GM12878 (cell line): ENCODE results near the gene REXO2. TPM values are rescaled to one million over a fixed set of nuclear protein-coding genes. Genes with fewer than 3 reads are reported as not detected.

ENCODE experiments used
- ATAC-seq: fragments of 200-7000 bp; cut with Tn5 transposase; 3 replicates; pipeline ENCODE4 v1.9.1; 2020; ENCODE audit warnings: mild to moderate bottlenecking, moderate library complexity
- Bru-seq: library from RNA; stranded (reverse); fragments of 400-500 nt; gene quantifications from one replicate; lab custom pipeline; 2021; lab: Mats Ljungman, UMichigan
- BruChase-seq, 2 experiments: library from RNA; stranded (reverse); fragments of 400-500 nt; gene quantifications; one replicate each; lab custom pipeline; 2021; lab: Mats Ljungman, UMichigan
- BruUV-seq: library from RNA; stranded (reverse); fragments of 400-500 nt; replicated peaks from 2 replicates; lab custom pipeline; 2021; lab: Mats Ljungman, UMichigan
- CTCF ChIA-PET: fragments of 300-600 bp; sonication (Branson Sonifier 250); formaldehyde crosslinking; extraction: SDS; loops from one replicate; lab custom pipeline; 2021; ENCODE audit warnings: inconsistent platforms; lab: Yijun Ruan, JAX
- POLR2A ChIA-PET: fragments of 350-600 bp; formaldehyde crosslinking; extraction: SDS; loops from one replicate; lab custom pipeline; 2021; ENCODE audit warnings: inconsistent platforms; lab: Charles Lee
- RAD21 ChIA-PET: fragments of 300-600 bp; sonication (Branson Sonifier 250); formaldehyde crosslinking; loops from one replicate; lab custom pipeline; 2023; ENCODE audit warnings: antibody characterized with exemption; ENCODE audit not compliant: unreplicated experiment; lab: Charles Lee
- SMC1A ChIA-PET: fragments of 300-600 bp; sonication (Branson Sonifier 250); formaldehyde crosslinking; loops from one replicate; lab custom pipeline; 2023; ENCODE audit not compliant: unreplicated experiment, uncharacterized antibody; lab: Charles Lee
- DNase-seq: peaks from one replicate; pipeline ENCODE4 v3.0.0-alpha.2; 2011; ENCODE audit warnings: low read depth, low spot score
- FAIRE-seq: peaks from 3 replicates; lab custom pipeline; 2011; peaks lifted over from hg19 to GRCh38; lab: Jason Lieb, UNC
- H2AFZ ChIP-seq: 2 replicates; pipeline ENCODE4 v1.6.0; 2011; ENCODE audit warnings: low read depth, low read length, control low read depth; ENCODE audit not compliant: control insufficient read depth
- H3K27ac ChIP-seq: 2 replicates; pipeline ENCODE4 v1.5.1; 2011; ENCODE audit warnings: control low read depth; ENCODE audit not compliant: control insufficient read depth, insufficient read depth
- H3K27me3 ChIP-seq, 2 experiments: replicated peaks in 1 of 2; 2 replicates each; pipeline versions ENCODE4 v1.6.0 to v1.6.1; 2011; ENCODE audit warnings: low read length in 1 of 2; ENCODE audit not compliant: control insufficient read depth in 2 of 2, insufficient read depth in 2 of 2
- H3K36me3 ChIP-seq, 2 experiments: 2 replicates each; pipeline ENCODE4 v1.5.1; 2011; ENCODE audit warnings: low read length in 1 of 2; ENCODE audit not compliant: control insufficient read depth in 2 of 2, insufficient read depth in 2 of 2
- H3K4me1 ChIP-seq: 2 replicates; pipeline ENCODE4 v1.6.1; 2011; ENCODE audit warnings: mild to moderate bottlenecking, low read length, moderate library complexity, mixed read lengths; ENCODE audit not compliant: control insufficient read depth, insufficient read depth
- H3K4me2 ChIP-seq: 2 replicates; pipeline ENCODE4 v1.6.0; 2011; ENCODE audit warnings: control low read depth; ENCODE audit not compliant: control insufficient read depth, insufficient read depth
- H3K4me3 ChIP-seq: fragments of 200-600 bp; sonication (generic); 2 replicates; pipeline ENCODE4 v1.5.1; 2016
- H3K79me2 ChIP-seq: 2 replicates; pipeline ENCODE4 v1.6.0; 2011; ENCODE audit warnings: low read length; ENCODE audit not compliant: control insufficient read depth, insufficient read depth
- H3K9ac ChIP-seq: 2 replicates; pipeline ENCODE4 v1.8.0; 2011; ENCODE audit warnings: low read length, control low read depth, mixed read lengths; ENCODE audit not compliant: control insufficient read depth, insufficient read depth
- H3K9me3 ChIP-seq: replicated peaks from 3 replicates; pipeline ENCODE4 v1.5.1; 2011; ENCODE audit warnings: mild to moderate bottlenecking, low read length; ENCODE audit not compliant: control insufficient read depth, insufficient read depth
- H4K20me1 ChIP-seq: 2 replicates; pipeline ENCODE4 v1.6.0; 2011; ENCODE audit not compliant: control insufficient read depth, insufficient read depth
- FOS ChIP-seq: IDR thresholded peaks from 3 replicates; pipeline ENCODE4 v1.6.1; 2011; ENCODE audit warnings: borderline replicate concordance; ENCODE audit not compliant: insufficient read length; ENCODE audit errors: extremely low read depth
- NFXL1 ChIP-seq: fragments of 450-650 bp; IDR thresholded peaks from 2 replicates; pipeline ENCODE4 v1.6.1; 2017; ENCODE audit warnings: antibody characterized with exemption, mild to moderate bottlenecking, borderline replicate concordance
- STAT3 ChIP-seq: IDR thresholded peaks from 2 replicates; pipeline ENCODE4 v1.6.1; 2011; ENCODE audit warnings: low read depth, low read length, improper control_type of control experiment
- TCF12 ChIP-seq: IDR thresholded peaks from 2 replicates; pipeline ENCODE4 v1.6.1; 2011; ENCODE audit warnings: low read depth, mild to moderate bottlenecking, low read length
- ZNF207 ChIP-seq: fragments of 450-650 bp; IDR thresholded peaks from 2 replicates; pipeline ENCODE4 v1.6.1; 2014; ENCODE audit warnings: antibody characterized with exemption, mild to moderate bottlenecking, borderline replicate concordance
- ZNF217 ChIP-seq: fragments of 450-650 bp; IDR thresholded peaks from 2 replicates; pipeline ENCODE4 v1.6.1; 2017; ENCODE audit warnings: antibody characterized with exemption, mild to moderate bottlenecking
- WGBS: methylation state at CpG from one replicate; pipeline ENCODE4 v1.1.6; 2016; ENCODE audit warnings: low lambda C conversion rate; ENCODE audit not compliant: insufficient replicate concordance, insufficient coverage; ENCODE audit errors: missing lambda C conversion rate; 5-methylcytosine and 5-hydroxymethylcytosine counted together
- in situ Hi-C: fragments of 300-500 bp; cut with MboI; formaldehyde crosslinking; loops from 9 replicates; pipeline ENCODE4 v1.14.3; 2018; ENCODE audit warnings: mixed read lengths
- intact Hi-C: fragments of 100-400 bp; cut with micrococcal nuclease; formaldehyde crosslinking; loops from one replicate; pipeline ENCODE4 v1.14.2; 2022; ENCODE audit not compliant: unreplicated experiment
- long read RNA-seq, 2 experiments: library from polyadenylated mRNA; unstranded; transcript quantifications; one replicate each; pipeline ENCODE4 v2.0.0, GENCODE V29; 2019 to 2020
- polyA minus RNA-seq, 3 experiments: library from RNA; depleted of rRNA, polyadenylated mRNA; stranded (reverse); fragments of >200 nt; gene quantifications; 2 replicates each; pipeline ENCODE4 v1.2.3, GENCODE V29; 2011
- polyA plus RNA-seq, 11 experiments: library from polyadenylated mRNA; depleted of rRNA in 4 of 11; unstranded in 6 of 11; stranded (reverse) in 5 of 11; fragments of >200 nt; fragmentation: Nextera tagmentation in 4 of 11; fragmentation: Illumina TruSeq in 1 of 11; extraction: Ambion mirVana in 4 of 11; extraction: Trizol in 1 of 11; gene quantifications; 1 replicate in 1 of 11; 2 replicates in 10 of 11; pipeline versions ENCODE4 v1.2.1 to v1.2.3, GENCODE V29; 2011 to 2016; ENCODE audit warnings: inconsistent platforms in 2 of 11, missing spikeins in 2 of 11, low read depth in 1 of 11
- total RNA-seq, 4 experiments: library from RNA; depleted of rRNA in 3 of 4; stranded (reverse); fragments of >200 nt in 3 of 4; fragmentation: Illumina TruSeq in 1 of 4; extraction: Trizol in 1 of 4; gene quantifications; 2 replicates each; pipeline versions ENCODE4 v1.2.1 to v1.2.3, GENCODE V29; 2013 to 2021
- TF ChIP-seq, protein P1 (sequence below): IDR thresholded peaks from 2 replicates; pipeline ENCODE4 v1.6.1; 2012; ENCODE audit warnings: improper control_type of control experiment, low read depth, low read length; ENCODE audit not compliant: insufficient replicate concordance
- TF ChIP-seq, protein P2 (sequence below): IDR thresholded peaks from 2 replicates; pipeline ENCODE4 v1.6.1; 2011; ENCODE audit warnings: borderline replicate concordance, low read depth, mild to moderate bottlenecking, moderate library complexity, mixed read lengths, low read length; ENCODE audit not compliant: insufficient read depth; ENCODE audit errors: extremely low read length

The REXO2 gene
- total RNA-seq (2013; cell fraction: nucleolus; rRNA removed) = 7.0 and 7.9 TPM in 2 replicates
- total RNA-seq (2014; rRNA removed) (5.4 and 6.0 TPM in 2 replicates), total RNA-seq (2014; rRNA removed; fragmentation: Illumina TruSeq; extraction: Trizol) (4.6 and 4.9 TPM in 2 replicates), total RNA-seq (2021) (4.0 and 5.1 TPM in 2 replicates), polyA plus RNA-seq (2011; rRNA removed) (9.0 and 10.7 TPM in 2 replicates), polyA plus RNA-seq (2014; fragmentation: Illumina TruSeq; extraction: Trizol) (2.6 and 4.9 TPM in 2 replicates), polyA plus RNA-seq (2014; fragmentation: Nextera tagmentation; extraction: Ambion mirVana) (1 to 10 TPM; 3.3 to 6.4 TPM), polyA plus RNA-seq (2014; rRNA removed) (4.8 and 4.9 TPM in 2 replicates), polyA plus RNA-seq (2016; fragmentation: Nextera tagmentation; extraction: Ambion mirVana) (10 to 100 TPM; 11.0 to 12.5 TPM), polyA minus RNA-seq (2011; rRNA and poly(A)+ RNA removed) (1.7 and 3.2 TPM in 2 replicates), Bru-seq, nascent RNA (percentile 50 among the genes with signal in this experiment), BruChase-seq, experiment 1, labeled RNA remaining after a 6-hour chase (percentile 72 among the genes with signal in this experiment), BruChase-seq, experiment 2, labeled RNA remaining after a 2-hour chase (percentile 78 among the genes with signal in this experiment)
- 9.0 TPM for polyA plus RNA-seq (2011; ENCODE audit: low read depth)
- 4.6 and 6.2 TPM in 2 replicates for polyA plus RNA-seq (2011; cell fraction: cytosol; rRNA removed)
- polyA plus RNA-seq (2011; cell fraction: nucleus; rRNA removed) = 7.3 and 8.0 TPM in 2 replicates
- polyA plus RNA-seq (2012) = 8.5 and 10.2 TPM in 2 replicates
- 4.9 and 5.8 TPM in 2 replicates for polyA minus RNA-seq (2011; cell fraction: cytosol; rRNA and poly(A)+ RNA removed)
- polyA minus RNA-seq (2011; cell fraction: nucleus; rRNA and poly(A)+ RNA removed) = 2.7 and 4.4 TPM in 2 replicates
- long read RNA-seq, experiment 1, transcript REXO2-220 (7 exons, 1,158 nt) = major isoform, 7 of 10 reads
- long read RNA-seq, experiment 1, partial matches to known transcripts = 1 of 10 reads
- long read RNA-seq, experiment 1, other reads (novel, unspliced or antisense) = 1 of 10 reads
- long read RNA-seq, experiment 2, transcript REXO2-220 (7 exons, 1,158 nt) = major isoform, 22 of 26 reads
- long read RNA-seq, experiment 2, partial matches to known transcripts = 0 of 26 reads
- long read RNA-seq, experiment 2, other reads (novel, unspliced or antisense) = 2 of 26 reads

DNA sequence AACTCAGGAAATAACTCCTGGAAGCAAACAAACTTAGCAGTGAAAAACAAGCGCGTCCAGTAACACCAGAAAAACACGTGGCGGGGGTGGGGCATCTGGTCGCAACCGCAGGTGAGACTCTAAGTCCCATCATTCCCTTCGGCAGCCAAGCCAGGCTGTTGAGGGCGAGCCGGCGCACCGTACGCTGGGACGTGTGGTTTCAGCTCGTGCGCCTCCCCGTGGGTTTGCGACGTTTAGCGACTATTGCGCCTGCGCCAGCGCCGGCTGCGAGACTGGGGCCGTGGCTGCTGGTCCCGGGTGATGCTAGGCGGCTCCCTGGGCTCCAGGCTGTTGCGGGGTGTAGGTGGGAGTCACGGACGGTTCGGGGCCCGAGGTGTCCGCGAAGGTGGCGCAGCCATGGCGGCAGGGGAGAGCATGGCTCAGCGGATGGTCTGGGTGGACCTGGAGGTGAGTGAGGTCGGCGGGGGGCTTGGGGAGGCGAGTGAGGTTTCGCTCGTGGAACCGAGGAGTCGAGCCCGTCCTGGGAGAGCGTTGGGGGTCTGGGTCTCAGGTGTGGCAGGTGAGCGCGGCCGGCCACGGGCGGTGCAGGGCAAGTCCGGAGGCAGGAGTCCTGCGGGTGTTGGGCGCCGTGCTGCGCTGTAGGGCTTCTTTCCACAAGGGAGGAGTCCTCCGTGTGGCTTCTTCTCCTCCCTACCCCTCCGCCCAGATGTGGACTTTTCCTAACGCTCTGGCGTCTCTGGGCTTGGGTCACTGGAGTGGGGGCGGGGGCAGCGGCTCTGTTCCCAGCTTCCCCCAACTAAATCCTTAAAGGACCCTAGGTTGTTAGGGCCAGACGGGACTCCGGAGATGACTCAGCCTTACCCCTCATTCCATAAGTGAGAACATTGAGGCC, at the start of gene REXO2:
REXO2 (plus strand) TSS at position 239 of the 892 bp plus-strand sequence; CDS start at position 301, 62 bp downstream.
- Histone ChIP-seq H3K4me3 (peak within 1 kb of the TSS; percentile 70), H2AFZ (peak within 1 kb of the TSS; percentile 84), H3K79me2 (no peaks in the 10 kb centered on the region), H3K4me1 (no peaks in the 10 kb centered on the region), H3K9me3 (no peaks in the 10 kb centered on the region), H4K20me1 (no peaks in the 10 kb centered on the region), H3K27me3 (no peaks in the 10 kb centered on the region; a peak in 1 of 4 replicates), H3K27ac (no peak within 1 kb of the TSS), H3K36me3 (no peaks in the 10 kb centered on the region), H3K4me2 (peak within 1 kb of the TSS; percentile 83), H3K9ac (peak within 1 kb of the TSS; percentile 28; the same call in 1 of the 2 replicates)
- in situ Hi-C loops = no loop called here
- intact Hi-C loops = loop anchor here (1.0 kb wide), 1 partner anchor 39 kb away; the partner anchor contains the start of genes C11orf71 and RBM7
- no TSS peak for BruUV-seq
- RAD21 ChIA-PET = no interaction called here
- ATAC-seq = peak; percentile 100
- peak; percentile 75 for DNase-seq
- POLR2A ChIA-PET = interaction anchor here (1.2 kb wide), 1 partner anchor 9 kb away, joined by 3 read pairs; no protein-coding TSS in a partner anchor
- peak; percentile 92 for FAIRE-seq
- CTCF ChIA-PET = interaction anchor here (0.7 kb wide), 1 partner anchor 36 kb away, joined by 4 read pairs; no protein-coding TSS in a partner anchor
- SMC1A ChIA-PET = interaction anchor here (1.3 kb wide), 1 partner anchor 92 kb away, joined by 3 read pairs; no protein-coding TSS in a partner anchor
- WGBS = 2% methylated on average over 60 of the region's 64 CpGs
- peak; percentile 20; the same call in 1 of the 2 replicates for TF ChIP-seq ZNF207
- peak; percentile 59; the same call in 1 of the 2 replicates for TF ChIP-seq TCF12
- no peak for TF ChIP-seq FOS
- no peak for TF ChIP-seq STAT3
- TF ChIP-seq, protein P1, sequence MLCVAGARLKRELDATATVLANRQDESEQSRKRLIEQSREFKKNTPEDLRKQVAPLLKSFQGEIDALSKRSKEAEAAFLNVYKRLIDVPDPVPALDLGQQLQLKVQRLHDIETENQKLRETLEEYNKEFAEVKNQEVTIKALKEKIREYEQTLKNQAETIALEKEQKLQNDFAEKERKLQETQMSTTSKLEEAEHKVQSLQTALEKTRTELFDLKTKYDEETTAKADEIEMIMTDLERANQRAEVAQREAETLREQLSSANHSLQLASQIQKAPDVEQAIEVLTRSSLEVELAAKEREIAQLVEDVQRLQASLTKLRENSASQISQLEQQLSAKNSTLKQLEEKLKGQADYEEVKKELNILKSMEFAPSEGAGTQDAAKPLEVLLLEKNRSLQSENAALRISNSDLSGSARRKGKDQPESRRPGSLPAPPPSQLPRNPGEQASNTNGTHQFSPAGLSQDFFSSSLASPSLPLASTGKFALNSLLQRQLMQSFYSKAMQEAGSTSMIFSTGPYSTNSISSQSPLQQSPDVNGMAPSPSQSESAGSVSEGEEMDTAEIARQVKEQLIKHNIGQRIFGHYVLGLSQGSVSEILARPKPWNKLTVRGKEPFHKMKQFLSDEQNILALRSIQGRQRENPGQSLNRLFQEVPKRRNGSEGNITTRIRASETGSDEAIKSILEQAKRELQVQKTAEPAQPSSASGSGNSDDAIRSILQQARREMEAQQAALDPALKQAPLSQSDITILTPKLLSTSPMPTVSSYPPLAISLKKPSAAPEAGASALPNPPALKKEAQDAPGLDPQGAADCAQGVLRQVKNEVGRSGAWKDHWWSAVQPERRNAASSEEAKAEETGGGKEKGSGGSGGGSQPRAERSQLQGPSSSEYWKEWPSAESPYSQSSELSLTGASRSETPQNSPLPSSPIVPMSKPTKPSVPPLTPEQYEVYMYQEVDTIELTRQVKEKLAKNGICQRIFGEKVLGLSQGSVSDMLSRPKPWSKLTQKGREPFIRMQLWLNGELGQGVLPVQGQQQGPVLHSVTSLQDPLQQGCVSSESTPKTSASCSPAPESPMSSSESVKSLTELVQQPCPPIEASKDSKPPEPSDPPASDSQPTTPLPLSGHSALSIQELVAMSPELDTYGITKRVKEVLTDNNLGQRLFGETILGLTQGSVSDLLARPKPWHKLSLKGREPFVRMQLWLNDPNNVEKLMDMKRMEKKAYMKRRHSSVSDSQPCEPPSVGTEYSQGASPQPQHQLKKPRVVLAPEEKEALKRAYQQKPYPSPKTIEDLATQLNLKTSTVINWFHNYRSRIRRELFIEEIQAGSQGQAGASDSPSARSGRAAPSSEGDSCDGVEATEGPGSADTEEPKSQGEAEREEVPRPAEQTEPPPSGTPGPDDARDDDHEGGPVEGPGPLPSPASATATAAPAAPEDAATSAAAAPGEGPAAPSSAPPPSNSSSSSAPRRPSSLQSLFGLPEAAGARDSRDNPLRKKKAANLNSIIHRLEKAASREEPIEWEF = no peak
- TF ChIP-seq ZNF217 = no peak
- TF ChIP-seq, protein P2, sequence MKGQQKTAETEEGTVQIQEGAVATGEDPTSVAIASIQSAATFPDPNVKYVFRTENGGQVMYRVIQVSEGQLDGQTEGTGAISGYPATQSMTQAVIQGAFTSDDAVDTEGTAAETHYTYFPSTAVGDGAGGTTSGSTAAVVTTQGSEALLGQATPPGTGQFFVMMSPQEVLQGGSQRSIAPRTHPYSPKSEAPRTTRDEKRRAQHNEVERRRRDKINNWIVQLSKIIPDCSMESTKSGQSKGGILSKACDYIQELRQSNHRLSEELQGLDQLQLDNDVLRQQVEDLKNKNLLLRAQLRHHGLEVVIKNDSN = peak; percentile 64
- no peak for TF ChIP-seq NFXL1
